ENCODE measurements around the gene TMEM135. TPM values are rescaled to one million over a fixed set of nuclear protein-coding genes. Genes with fewer than 3 reads are reported as not detected.

TMEM135 gene
- total RNA-seq, 2 donors from 2014 or later, result 111 to 113 TPM

GRCh38 chr11:87329172-87329571, 291.4 kb downstream of the TMEM135 start:
- H3K27me3 Mint-ChIP-seq (ENCODE audit: insufficient read depth), result no peaks in the 10 kb centered on the region
- no peak overlapping the region for H3K27ac Mint-ChIP-seq

GRCh38 chr11:87330187-87330601, 292.5 kb downstream of the TMEM135 start:
- no peaks in the 10 kb centered on the region for H3K27me3 Mint-ChIP-seq (ENCODE audit: insufficient read depth)
- peaks cover 3% of the 10 kb centered on the region for H3K4me1 Mint-ChIP-seq
- H3K9ac ChIP-seq (ENCODE audit: extremely low read depth, low read length, poor library complexity, severe bottlenecking), result no peak overlapping the region
- no peak overlapping the region for H3K27ac ChIP-seq (ENCODE audit: low read depth, low read length)
- DNase-seq, result no peak
- peaks cover 32% of the 10 kb centered on the region for H3K36me3 ChIP-seq (ENCODE audit: control insufficient read depth, insufficient read depth, low read length)
- peaks cover 34% of the 10 kb centered on the region for H3K36me3 Mint-ChIP-seq (ENCODE audit: low read depth)
- WGBS, 2 experiments (ENCODE audit: insufficient coverage in 1 of 2, insufficient read length in 1 of 2), result 82% methylated on average over 1 of the region's 1 CpG; no CpG with 5 or more reads in 1 of the 2 experiments
- H3K4me3 ChIP-seq (ENCODE audit: low read length), result no peak overlapping the region
- H3K27ac Mint-ChIP-seq, result no peak overlapping the region
- no peaks in the 10 kb centered on the region for H3K27me3 ChIP-seq (ENCODE audit: control insufficient read depth, insufficient read depth, low read length, poor library complexity, severe bottlenecking)
- no peak overlapping the region for H3K4me3 Mint-ChIP-seq
- peaks cover 2% of the 10 kb centered on the region for H3K9me3 Mint-ChIP-seq
- H3K9me3 ChIP-seq (ENCODE audit: control insufficient read depth, low read length), result no peaks in the 10 kb centered on the region
- TF ChIP-seq, protein P1, sequence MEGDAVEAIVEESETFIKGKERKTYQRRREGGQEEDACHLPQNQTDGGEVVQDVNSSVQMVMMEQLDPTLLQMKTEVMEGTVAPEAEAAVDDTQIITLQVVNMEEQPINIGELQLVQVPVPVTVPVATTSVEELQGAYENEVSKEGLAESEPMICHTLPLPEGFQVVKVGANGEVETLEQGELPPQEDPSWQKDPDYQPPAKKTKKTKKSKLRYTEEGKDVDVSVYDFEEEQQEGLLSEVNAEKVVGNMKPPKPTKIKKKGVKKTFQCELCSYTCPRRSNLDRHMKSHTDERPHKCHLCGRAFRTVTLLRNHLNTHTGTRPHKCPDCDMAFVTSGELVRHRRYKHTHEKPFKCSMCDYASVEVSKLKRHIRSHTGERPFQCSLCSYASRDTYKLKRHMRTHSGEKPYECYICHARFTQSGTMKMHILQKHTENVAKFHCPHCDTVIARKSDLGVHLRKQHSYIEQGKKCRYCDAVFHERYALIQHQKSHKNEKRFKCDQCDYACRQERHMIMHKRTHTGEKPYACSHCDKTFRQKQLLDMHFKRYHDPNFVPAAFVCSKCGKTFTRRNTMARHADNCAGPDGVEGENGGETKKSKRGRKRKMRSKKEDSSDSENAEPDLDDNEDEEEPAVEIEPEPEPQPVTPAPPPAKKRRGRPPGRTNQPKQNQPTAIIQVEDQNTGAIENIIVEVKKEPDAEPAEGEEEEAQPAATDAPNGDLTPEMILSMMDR (conservative IDR thresholded peaks at IDR 0.05), result no peak
- no peaks in the 10 kb centered on the region for H3K4me1 ChIP-seq (ENCODE audit: control insufficient read depth, insufficient read depth, low read length)

More at GRCh38 chr11:87329172-87329571, 291.4 kb downstream of the TMEM135 start:
- Mint-ChIP-seq H3K4me1 (peaks cover 3% of the 10 kb centered on the region), H3K9me3 (no peaks in the 10 kb centered on the region), H3K4me3 (no peak overlapping the region), H3K36me3 (ENCODE audit: low read depth) (peaks cover 37% of the 10 kb centered on the region)
- no peaks in the 10 kb centered on the region for H3K4me1 ChIP-seq (ENCODE audit: control insufficient read depth, insufficient read depth, low read length)
- peaks cover 38% of the 10 kb centered on the region for H3K36me3 ChIP-seq (ENCODE audit: control insufficient read depth, insufficient read depth, low read length)
- DNase-seq, result no peak
- TF ChIP-seq, protein P1 (conservative IDR thresholded peaks at IDR 0.05), result no peak
- no peak overlapping the region for H3K27ac ChIP-seq (ENCODE audit: low read depth, low read length)
- H3K9ac ChIP-seq (ENCODE audit: extremely low read depth, low read length, poor library complexity, severe bottlenecking), result no peak overlapping the region
- H3K4me3 ChIP-seq (ENCODE audit: low read length), result no peak overlapping the region
- no peaks in the 10 kb centered on the region for H3K9me3 ChIP-seq (ENCODE audit: control insufficient read depth, low read length)
- H3K27me3 ChIP-seq (ENCODE audit: control insufficient read depth, insufficient read depth, low read length, poor library complexity, severe bottlenecking), result no peaks in the 10 kb centered on the region
- 100% methylated on average over 1 to 2 of the region's 2 CpGs for WGBS, 2 experiments (ENCODE audit: insufficient coverage in 1 of 2, insufficient read length in 1 of 2)

DNA sequence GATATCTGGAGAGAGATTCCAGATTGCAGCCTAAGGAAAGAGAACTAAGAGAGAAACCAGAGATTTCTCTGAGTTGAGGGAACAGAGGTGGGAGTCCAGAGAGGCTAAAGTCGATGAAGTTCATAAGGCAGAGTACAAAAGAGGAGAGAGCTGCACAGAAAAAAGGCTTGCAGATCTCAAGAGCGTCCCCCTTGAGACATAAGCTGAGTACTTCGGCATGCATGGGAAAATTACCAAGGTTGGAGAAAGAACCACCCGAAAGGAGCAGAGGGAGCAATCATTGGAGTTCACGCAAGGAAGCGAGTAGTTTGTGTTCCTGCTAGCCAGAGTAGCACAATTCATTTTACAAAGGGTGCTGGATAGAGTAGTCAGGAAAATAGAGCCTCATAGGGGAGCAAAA, 293.5 kb downstream of the TMEM135 start:
- Histone ChIP-seq H3K4me3 (ENCODE audit: low read length) (no peak overlapping the region), H3K27ac (ENCODE audit: low read depth, low read length) (no peak overlapping the region), H3K9me3 (ENCODE audit: control insufficient read depth, low read length) (no peaks in the 10 kb centered on the region), H3K4me1 (ENCODE audit: control insufficient read depth, insufficient read depth, low read length) (no peaks in the 10 kb centered on the region), H3K27me3 (ENCODE audit: control insufficient read depth, insufficient read depth, low read length, poor library complexity, severe bottlenecking) (no peaks in the 10 kb centered on the region), H3K9ac (ENCODE audit: extremely low read depth, low read length, poor library complexity, severe bottlenecking) (no peak overlapping the region), H3K36me3 (ENCODE audit: control insufficient read depth, insufficient read depth, low read length) (peaks cover 21% of the 10 kb centered on the region)
- WGBS, 2 experiments (ENCODE audit: insufficient coverage in 1 of 2, insufficient read length in 1 of 2), result 92 to 94% methylated on average over 6 of the region's 6 CpGs
- Mint-ChIP-seq H3K27me3 (ENCODE audit: insufficient read depth) (no peaks in the 10 kb centered on the region), H3K27ac (no peak overlapping the region), H3K9me3 (peaks cover 6% of the 10 kb centered on the region), H3K4me1 (peaks cover 3% of the 10 kb centered on the region), H3K4me3 (no peak overlapping the region), H3K36me3 (ENCODE audit: low read depth) (peaks cover 28% of the 10 kb centered on the region)
- no peak for DNase-seq
- TF ChIP-seq, protein P1 (conservative IDR thresholded peaks at IDR 0.05), result no peak

Data from endodermal cell (in vitro differentiated cells).